Fibroblast of villous mesenchyme (primary cell): ENCODE results near the gene LRRC32. TPM values are rescaled to one million over a fixed set of nuclear protein-coding genes. Genes with fewer than 3 reads are reported as not detected.

ENCODE experiments used
- DNase-seq: peaks from one replicate; pipeline ENCODE4 v3.0.0-alpha.2; 2010; ENCODE audit warnings: low read depth
- H3K4me3 ChIP-seq: 2 replicates; pipeline ENCODE4 v1.5.1; 2011; ENCODE audit warnings: low read depth, mild to moderate bottlenecking, low read length
- CTCF ChIP-seq: IDR thresholded peaks from 2 replicates; pipeline ENCODE4 v1.5.1; 2012; ENCODE audit warnings: low read depth, mild to moderate bottlenecking, low read length; ENCODE audit not compliant: insufficient read depth
- total RNA-seq: library from RNA; depleted of rRNA; stranded (reverse); fragments of >200 nt; gene quantifications from 2 replicates; pipeline ENCODE4 v1.2.3, GENCODE V29; 2012

The LRRC32 gene
- total RNA-seq, 1 donor, result 12.1 TPM

- DNase-seq, result no peak
These were observed 15.9 kb upstream of the LRRC32 start for GRCh38 chr11:76686261-76687079.

GRCh38 chr11:76685831-76686230, 15.3 kb upstream of the LRRC32 start:
- no peak for DNase-seq
- no peak for TF ChIP-seq CTCF

More at GRCh38 chr11:76686261-76687079, 15.9 kb upstream of the LRRC32 start:
- no peak overlapping the region for H3K4me3 ChIP-seq
- no peak for TF ChIP-seq CTCF

GRCh38 chr11:76685237-76685636, 14.7 kb upstream of the LRRC32 start:
- H3K4me3 ChIP-seq, result no peak overlapping the region
- no peak for TF ChIP-seq CTCF
- DNase-seq, result no peak

More at GRCh38 chr11:76685831-76686230, 15.3 kb upstream of the LRRC32 start:
- H3K4me3 ChIP-seq, result no peak overlapping the region

GRCh38 chr11:76684516-76684915, 14.0 kb upstream of the LRRC32 start:
- DNase-seq, result no peak
- TF ChIP-seq CTCF, result no peak
- H3K4me3 ChIP-seq, result no peak overlapping the region

- DNase-seq, result no peak
- H3K4me3 ChIP-seq, result no peak overlapping the region
- TF ChIP-seq CTCF, result no peak
These were observed 12.9 kb upstream of the LRRC32 start for GRCh38 chr11:76683161-76684095.

GRCh38 chr11:76682684-76683083, 12.1 kb upstream of the LRRC32 start:
- no peak for DNase-seq
- no peak for TF ChIP-seq CTCF
- H3K4me3 ChIP-seq, result no peak overlapping the region
